GM19328 (cell line): ENCODE results near the gene ZBTB7C.

ENCODE experiments used
- ATAC-seq: cut with Tn5 transposase; IDR thresholded peaks from one replicate; pipeline ENCODE4 v1.9.1; 2021; ENCODE audit warnings: mild to moderate bottlenecking, moderate library complexity; ENCODE audit not compliant: unreplicated experiment

ZBTB7C gene

DNA sequence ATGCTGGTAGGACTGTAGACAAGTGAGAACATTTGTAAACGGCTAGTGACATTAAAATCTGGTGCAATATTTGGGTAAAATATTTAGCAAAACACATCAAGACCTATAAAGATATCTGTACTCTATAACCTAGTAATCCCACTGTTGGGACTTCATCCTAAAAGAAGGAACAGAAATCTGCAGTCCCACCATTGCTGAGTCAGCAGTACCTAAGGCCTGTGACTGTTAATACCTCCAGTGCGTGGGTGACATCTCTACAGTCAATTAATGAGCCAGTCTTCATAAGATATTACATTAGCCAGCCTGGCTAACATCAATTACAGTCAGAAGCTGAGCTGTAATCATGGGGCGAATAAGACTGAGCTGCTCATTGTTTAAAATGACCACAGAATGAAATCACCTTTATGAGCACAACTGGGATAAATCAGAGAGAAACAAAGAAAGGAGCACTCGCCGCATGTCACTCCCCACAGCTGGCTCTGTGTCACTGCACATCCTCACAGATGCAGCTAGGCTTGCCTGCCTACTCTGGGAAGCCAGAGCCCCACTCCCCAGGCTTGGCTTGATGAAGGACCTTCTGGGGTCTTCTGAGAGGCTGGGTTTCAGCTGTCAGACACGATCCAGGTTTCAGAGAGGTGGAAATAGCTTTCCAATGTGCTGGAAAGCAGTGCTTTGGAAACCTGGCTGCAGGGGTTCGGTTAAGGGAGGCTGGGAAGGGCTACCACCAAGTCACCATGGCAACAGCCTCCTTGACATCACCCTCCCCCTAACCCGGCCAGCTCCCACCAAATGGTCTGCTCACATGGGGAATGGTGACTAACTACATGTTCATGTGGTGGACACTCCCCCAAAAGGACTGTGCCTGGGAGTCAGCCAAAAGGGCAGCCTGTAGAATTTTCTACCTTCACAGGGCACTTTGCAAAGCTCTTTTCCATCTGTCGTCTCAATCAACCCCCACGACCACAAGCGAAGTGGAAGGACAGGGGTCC lies 145.0 kb downstream of the ZBTB7C start:
- no peak for ATAC-seq

DNA sequence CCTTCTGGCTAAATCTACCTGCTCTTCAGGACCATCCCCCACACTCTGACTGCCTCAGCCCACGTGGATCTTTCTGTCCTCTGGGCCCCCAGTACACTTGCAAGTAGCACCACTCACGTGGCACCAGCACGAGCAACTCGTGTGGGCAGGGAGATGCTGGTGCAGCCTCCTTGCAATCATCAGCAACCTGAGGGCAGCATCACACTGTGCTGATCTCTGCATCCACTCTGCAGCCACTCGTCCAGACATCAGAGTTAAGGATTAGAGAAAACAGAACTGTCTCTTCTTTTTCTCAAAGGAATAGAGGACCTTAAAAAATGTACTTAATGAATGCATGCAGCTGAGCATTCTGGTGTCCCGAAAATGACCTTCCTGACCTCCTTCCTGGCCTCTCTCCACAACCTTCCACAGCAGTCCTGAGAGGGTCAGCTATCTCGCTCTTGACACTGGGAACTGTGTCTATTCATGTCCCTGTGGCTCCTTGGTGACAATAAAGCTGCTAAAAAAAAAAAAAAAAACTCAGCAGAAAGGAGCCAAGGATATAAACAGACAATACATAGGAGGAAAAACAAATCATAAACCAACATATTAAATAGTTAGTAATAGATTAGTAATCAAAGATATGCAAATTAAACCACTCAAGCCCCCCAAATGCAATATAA lies 145.9 kb downstream of the ZBTB7C start:
- ATAC-seq, result no peak

GRCh38 chr18:48260237-48260636 lies 148.9 kb downstream of the ZBTB7C start:
- no peak for ATAC-seq

DNA sequence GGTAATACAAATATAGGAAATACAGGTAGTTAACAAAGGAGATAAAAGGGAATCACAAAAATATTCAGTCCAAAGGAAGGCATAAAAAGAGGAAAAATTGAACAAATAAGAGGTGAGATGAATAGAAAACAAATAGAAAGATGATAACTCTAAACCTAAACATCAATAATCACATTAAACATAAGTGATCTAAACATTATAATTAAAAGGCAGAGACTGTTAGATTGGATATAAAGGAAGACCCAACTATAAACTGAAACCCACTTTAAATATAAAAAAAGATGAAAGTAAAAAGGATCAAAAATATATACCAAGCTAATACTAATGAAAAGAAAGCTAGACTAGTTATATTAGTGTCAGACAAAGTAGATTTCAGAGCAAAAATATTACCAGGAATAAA lies 152.3 kb downstream of the ZBTB7C start:
- ATAC-seq, result no peak

- ATAC-seq, result no peak
Measured at GRCh38 chr18:48254077-48254602, 155.0 kb downstream of the ZBTB7C start.

DNA sequence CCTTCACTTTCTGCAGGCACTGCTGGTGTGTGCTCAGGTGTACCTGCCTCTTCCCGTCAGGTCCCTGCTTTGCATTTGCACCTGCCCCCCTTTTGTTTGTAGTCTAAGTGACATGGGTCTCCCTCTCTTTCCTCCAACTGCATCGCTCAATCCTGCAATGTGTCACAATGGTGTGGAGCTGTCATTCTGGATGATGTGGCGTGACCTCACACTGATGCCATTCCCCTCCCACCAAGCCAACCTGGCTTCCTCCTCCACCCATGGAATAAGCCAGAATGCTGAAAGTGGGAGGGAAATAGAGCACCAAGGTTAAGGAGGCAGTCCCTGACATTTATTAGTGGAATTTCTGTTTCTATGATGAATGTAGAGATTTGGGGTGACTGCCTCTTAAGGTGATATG lies 156.7 kb downstream of the ZBTB7C start:
- ATAC-seq, result no peak

DNA sequence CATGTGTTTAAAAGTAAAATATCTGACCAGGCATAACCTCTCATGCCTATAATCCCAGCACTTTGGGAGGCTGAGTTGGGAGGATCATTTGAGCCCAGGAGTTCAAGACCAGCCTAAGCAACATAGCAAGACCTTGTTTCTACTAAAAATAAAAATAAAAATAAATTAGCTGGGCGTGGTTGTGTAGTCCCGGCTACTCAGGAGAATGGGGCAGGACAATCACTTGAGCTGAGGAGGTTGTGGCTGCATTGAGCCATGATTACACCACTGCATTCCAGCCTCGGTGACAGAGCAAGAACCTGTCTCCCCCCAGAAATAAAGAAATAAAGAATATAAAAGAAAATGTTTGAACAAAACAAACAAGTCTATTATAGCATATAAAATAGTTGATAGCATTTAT lies 158.3 kb downstream of the ZBTB7C start:
- ATAC-seq, result no peak

- no peak for ATAC-seq
Measured at GRCh38 chr18:48250362-48250907, 158.7 kb downstream of the ZBTB7C start.

- ATAC-seq, result no peak
Measured at GRCh38 chr18:48249854-48250253, 159.3 kb downstream of the ZBTB7C start.

GRCh38 chr18:48244530-48244929 lies 164.7 kb downstream of the ZBTB7C start:
- no peak for ATAC-seq

GRCh38 chr18:48238636-48239035 lies 170.5 kb downstream of the ZBTB7C start:
- no peak for ATAC-seq

DNA sequence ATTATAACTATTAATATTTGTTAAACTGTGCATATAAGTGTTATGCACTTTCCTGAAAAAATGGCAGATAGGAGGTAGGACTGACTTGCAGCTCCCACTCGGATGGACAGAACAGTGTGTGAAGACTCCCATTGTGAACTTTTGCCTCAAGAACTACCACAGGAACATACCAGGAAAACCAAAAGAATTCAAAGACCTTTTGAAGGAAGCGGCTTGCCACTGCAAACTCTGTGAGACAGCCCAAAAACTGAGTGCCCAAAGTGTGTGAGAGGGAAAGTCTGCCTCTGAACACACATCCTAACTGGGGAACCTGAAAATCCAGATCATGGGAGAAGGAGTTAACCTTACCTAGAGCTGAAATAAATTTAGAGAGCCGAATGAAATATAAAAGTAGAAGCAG lies 171.0 kb downstream of the ZBTB7C start:
- ATAC-seq, result no peak

- ATAC-seq, result no peak
Measured at GRCh38 chr18:48236822-48237221, 172.4 kb downstream of the ZBTB7C start.

GRCh38 chr18:48230467-48231113 lies 178.6 kb downstream of the ZBTB7C start:
- no peak for ATAC-seq

- no peak for ATAC-seq
Measured at GRCh38 chr18:48229552-48229981, 179.6 kb downstream of the ZBTB7C start.

- ATAC-seq, result no peak
Measured at GRCh38 chr18:48228841-48229240, 180.3 kb downstream of the ZBTB7C start.

GRCh38 chr18:48228301-48228715 lies 180.9 kb downstream of the ZBTB7C start:
- no peak for ATAC-seq

GRCh38 chr18:48227206-48227605 lies 182.0 kb downstream of the ZBTB7C start:
- ATAC-seq, result no peak

DNA sequence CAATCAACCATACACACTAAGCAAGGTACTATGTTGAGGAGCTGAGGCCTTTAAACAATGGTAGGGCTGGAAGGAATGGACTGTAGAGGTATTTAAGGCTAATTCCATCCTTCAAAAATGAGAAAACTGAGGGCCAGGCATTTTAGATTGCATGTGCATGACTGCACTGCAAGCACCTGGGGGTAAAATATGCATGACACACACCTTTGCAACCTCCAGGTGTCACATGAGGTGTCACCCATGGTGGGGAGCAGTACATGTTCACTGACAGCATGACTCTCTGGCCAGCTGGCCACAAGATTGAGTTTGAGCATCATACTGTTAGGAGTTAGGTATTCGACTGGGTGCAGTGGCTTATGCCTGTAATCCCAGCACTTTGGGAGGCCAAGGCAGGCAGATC lies 182.8 kb downstream of the ZBTB7C start:
- no peak for ATAC-seq

DNA sequence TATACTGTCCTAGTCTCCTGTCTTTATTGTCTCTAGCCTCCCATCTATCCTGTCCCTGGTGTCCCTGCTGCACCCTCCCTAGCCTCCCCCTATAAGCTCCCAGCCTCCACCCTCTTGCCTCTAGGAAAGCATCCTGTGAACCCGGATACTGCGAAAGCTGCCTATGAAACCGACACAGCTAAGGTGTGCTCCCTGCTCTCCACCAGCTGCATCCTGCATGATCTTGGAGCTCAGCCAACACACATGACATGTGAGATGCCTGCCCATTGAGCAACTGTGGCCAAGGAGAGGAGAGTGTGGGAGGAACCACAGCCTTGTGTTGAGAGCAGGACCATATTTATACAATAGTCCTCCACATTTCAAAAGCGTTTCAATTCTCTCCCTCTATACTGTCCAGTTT lies 187.1 kb downstream of the ZBTB7C start:
- no peak for ATAC-seq
